ENCODE results near the gene CDKN2AIPNL.

CDKN2AIPNL gene

DNA sequence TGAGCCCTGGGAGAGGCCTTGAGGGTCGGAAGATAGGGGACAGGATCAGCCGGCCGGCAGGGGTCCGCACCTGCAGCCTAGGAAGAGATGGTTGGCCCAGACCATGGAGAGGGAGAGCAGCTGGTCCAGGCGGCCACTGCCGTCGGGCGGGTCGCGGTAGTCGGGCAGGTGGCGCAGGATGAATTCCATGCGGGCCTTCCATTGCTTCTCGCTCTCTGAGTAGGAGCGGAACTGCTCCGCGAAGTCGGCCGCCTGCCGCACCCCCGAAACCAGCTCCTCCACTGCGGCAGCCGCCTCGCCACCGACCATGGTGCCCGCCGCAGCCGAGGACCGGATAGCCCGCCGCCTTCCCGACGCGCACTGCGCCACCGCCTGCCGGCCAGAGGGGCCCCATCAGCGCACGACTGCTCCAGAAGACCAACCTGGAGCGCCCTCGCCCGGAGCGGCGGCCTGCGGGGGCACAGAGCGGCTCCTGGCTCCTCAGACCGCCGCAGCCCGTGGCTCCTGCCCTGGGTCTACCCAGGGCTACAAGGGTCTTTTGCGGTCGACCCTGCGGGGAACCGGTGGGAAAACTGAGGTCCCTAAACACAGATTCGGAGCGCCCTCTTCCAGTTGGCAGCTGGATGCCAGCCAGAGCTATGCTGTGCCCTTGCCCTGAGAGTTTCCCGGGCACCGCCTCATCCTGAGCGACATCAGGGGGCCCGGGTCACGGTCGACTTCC lies at the start of gene CDKN2AIPNL:
Gene CDKN2AIPNL, minus strand, starts transcription at position 336 of the 721 bp plus-strand sequence. Its CDS starts 27 bp downstream, at position 309.
- DNase-seq (ENCODE audit: low read depth in 2 of 2): peak; percentile 86

- DNase-seq (ENCODE audit: low read depth in 2 of 2): no peak
Measured at GRCh38 chr5:134460551-134460950, 48.9 kb upstream of the CDKN2AIPNL start.

DNA sequence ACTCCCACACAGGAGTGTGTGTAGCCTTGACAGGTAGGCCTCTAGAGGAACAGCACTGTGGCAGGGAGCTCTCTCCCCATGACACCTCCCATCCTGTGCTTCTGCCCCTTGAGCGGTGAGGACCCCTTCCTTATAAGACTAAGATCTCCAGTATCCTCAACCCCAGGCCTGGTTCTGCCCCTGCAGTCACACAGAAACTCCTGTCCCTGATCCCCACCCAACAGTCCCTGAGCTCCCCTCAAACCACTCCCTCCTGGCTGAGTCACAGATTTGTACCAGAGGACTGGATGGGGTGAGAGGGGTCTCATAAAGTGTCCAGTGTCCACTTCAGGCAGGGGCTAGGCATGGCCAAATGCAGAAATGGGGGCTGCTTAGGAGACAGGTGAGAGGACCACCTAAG lies 47.8 kb upstream of the CDKN2AIPNL start:
- no peak for DNase-seq (ENCODE audit: low read depth in 2 of 2)

GRCh38 chr5:134459010-134459403 lies 47.3 kb upstream of the CDKN2AIPNL start:
- DNase-seq (ENCODE audit: low read depth in 2 of 2): no peak

- no peak for DNase-seq (ENCODE audit: low read depth in 2 of 2)
Measured at GRCh38 chr5:134458234-134459009, 46.7 kb upstream of the CDKN2AIPNL start.

DNA sequence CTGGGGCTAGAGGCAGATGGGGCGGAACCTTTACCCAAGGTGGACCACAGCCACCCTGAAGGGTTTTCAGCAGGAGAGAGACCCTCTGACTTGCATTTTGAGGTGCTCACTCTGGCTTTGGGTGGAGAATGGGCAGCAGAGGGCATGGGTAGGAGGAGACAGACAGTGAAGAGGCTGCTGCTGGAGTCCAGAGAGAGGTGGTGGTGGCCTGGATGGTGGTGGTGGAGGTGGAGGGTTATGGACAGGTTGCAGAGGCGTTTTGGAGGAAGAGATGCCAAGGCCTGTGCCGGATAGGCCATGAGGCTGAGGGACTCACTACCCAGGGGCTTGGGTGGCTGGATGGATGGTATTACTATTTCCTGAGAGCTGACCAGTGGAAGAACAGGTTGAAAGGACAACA lies 46.1 kb upstream of the CDKN2AIPNL start:
- no peak for DNase-seq (ENCODE audit: low read depth in 2 of 2)

GRCh38 chr5:134456825-134457224 lies 45.1 kb upstream of the CDKN2AIPNL start:
- DNase-seq (ENCODE audit: low read depth in 2 of 2): no peak

DNA sequence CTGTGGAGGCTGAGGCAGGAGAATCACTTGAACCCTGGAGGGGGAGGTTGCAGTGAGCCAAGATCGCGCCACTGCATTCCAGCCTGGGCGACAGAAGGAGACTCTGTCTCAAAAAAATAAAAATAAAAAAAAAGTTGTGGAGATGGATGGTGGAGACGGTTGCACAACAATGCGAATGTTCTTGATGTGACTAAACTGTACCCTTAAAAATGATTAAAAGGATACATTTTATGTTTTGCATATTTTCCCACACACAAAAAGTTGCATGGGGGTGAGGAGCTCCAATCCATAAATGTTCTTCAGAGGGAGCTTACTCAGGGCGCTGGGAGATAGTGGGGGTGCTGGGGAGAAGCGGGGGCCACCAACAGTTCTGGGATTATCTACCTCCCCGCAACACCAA lies 43.8 kb upstream of the CDKN2AIPNL start:
- no peak for DNase-seq (ENCODE audit: low read depth in 2 of 2)

DNA sequence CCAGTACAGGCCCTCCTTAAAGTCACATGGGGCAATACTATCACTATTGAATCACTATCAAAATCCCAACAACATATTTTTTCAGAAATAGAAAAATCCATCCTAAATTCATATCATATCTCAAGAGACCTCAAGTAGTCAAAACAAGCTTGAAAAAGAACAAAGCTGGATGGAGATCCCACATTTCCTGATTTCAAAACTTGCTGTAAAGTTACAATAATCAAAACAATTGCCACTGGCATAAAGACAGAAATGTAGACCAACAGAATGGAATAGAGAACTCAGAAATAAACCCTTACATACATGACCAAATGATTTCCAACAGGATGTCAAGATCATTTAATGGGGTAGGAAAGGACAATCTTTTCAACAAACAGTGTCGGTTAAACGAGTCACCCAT lies 41.3 kb upstream of the CDKN2AIPNL start:
- DNase-seq (ENCODE audit: low read depth in 2 of 2): no peak

GRCh38 chr5:134451936-134452505 lies 40.3 kb upstream of the CDKN2AIPNL start:
- no peak for DNase-seq (ENCODE audit: low read depth in 2 of 2)

DNA sequence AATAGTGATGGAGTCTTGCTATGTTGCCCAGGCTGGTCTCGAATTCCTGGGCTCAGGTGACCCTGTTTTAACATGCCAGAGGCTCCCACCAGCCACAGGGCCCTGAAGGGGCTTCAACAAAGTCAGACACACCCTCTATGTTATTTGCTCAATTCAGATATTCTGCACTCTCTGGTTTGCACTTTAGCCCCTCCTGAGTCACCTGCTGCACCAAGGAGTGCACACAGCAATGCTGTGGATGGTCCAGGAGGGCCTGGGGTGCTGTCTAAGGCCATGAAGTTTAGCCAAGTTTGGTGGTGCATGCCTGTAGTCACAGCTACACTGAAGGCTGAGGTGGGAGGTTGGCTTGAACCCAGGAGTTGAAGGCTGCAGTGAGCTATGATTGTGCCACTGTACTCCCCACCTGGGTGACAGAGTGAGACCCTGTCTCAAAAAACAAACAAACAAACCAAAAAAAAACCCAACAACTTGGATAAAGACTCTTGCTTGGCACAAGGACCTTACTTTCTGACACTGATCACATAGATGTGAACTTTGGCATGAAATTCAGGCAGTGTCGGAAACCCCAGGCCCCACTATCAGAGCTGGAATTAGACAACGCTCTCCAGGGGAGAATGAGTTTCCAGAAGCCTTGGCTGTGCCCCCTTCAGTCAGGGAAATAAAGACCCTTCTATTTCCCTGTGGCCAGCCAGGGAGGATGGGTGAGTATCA lies 39.7 kb upstream of the CDKN2AIPNL start:
- no peak for DNase-seq (ENCODE audit: low read depth in 2 of 2)

DNA sequence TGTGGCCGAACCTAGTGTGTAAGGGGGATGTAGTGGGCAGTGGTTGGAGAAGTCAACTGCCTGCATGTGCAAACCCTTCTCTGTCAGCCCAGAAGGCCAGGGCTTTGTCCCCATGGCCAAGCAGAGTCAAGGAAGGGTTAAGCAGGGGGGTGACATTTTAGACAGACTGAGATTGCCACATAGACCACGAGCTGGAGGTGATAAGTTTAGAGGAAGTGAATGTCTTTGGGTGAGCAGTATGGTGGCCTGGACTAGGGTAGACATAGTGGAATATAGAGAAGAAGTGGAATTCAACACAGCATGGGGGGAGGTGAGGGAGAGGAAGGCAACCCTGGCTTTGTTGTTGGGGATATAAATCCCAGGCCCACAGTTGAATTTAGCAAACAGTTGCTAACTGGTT lies 38.7 kb upstream of the CDKN2AIPNL start:
- no peak for DNase-seq (ENCODE audit: low read depth in 2 of 2)

- DNase-seq (ENCODE audit: low read depth in 2 of 2): no peak
Measured at GRCh38 chr5:134449167-134449566, 37.5 kb upstream of the CDKN2AIPNL start.

GRCh38 chr5:134447815-134448520 lies 36.3 kb upstream of the CDKN2AIPNL start:
- no peak for DNase-seq (ENCODE audit: low read depth in 2 of 2)

DNA sequence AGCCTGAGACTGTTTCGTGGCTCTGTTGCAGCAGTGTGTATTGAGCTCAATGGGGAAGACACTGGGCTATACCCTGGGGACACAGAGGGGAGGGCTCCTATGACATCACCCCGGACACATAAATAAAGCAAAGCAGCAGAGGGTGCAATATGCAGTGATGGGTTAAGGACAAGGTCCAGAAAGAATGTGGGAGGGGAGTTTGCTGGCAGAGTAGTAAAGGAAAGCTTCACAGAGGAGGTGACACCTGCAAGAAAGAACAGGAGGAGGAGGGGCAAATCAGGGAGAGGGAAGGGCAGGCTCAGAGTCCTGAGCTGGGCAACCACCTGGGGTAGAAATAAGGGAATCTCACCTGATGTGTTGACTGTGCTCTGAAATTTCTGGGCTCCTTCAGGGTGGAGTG lies 35.3 kb upstream of the CDKN2AIPNL start:
- no peak for DNase-seq (ENCODE audit: low read depth in 2 of 2)

- DNase-seq (ENCODE audit: low read depth in 2 of 2): no peak
Measured at GRCh38 chr5:134445856-134446818, 34.5 kb upstream of the CDKN2AIPNL start.

GRCh38 chr5:134444941-134445471 lies 33.3 kb upstream of the CDKN2AIPNL start:
- DNase-seq (ENCODE audit: low read depth in 2 of 2): no peak

GRCh38 chr5:134440201-134440755 lies 28.6 kb upstream of the CDKN2AIPNL start:
- DNase-seq (ENCODE audit: low read depth in 2 of 2): no peak

DNA sequence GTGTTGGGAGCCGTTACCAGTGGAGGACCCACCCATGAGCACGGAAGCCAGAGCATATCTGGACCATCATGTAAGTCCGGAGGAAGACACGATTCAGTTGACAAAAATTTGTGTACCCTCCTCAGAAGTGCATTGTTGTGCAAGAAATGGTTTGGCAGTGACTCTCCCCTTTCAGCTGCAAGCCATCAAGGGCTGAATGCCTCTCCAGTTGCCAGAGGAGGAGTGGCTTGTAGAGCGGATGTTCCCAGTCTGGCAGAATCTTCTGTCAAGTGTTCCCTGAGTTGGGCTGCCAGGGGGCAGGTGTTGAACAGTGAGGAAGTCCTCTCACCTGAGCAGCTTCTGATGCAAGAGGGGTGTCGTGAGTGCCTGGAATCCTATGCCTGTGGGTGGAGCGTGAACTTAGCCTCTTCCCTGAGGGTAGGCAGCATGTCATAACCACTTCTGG lies 27.6 kb upstream of the CDKN2AIPNL start:
- no peak for DNase-seq (ENCODE audit: low read depth in 2 of 2)

- DNase-seq (ENCODE audit: low read depth in 2 of 2): no peak
Measured at GRCh38 chr5:134438721-134439123, 27.0 kb upstream of the CDKN2AIPNL start.
